Heart right ventricle (tissue), 16 donors: Measurements from ENCODE around the gene PSMC5. TPM values are rescaled to one million over a fixed set of nuclear protein-coding genes. Genes with fewer than 3 reads are reported as not detected.

Experiments
- ATAC-seq, 8 donors: fragments of 200-7000 bp; cut with Tn5 transposase; one replicate each; pipeline ENCODE4 v1.9.1; 2020; ENCODE audit warnings: mild to moderate bottlenecking in 8 of 8, moderate library complexity in 8 of 8, moderate number of reproducible peaks in 1 of 8
- DNase-seq, 2 donors: peaks; one replicate each; pipeline ENCODE4 v3.0.0-alpha.2; 2020
- H3K27ac ChIP-seq, 10 donors: fragments of 200-600 bp; sonication (generic) in 2 of 10; one replicate each; pipeline versions ENCODE4 v1.5.0 to v1.8.0; 2020 to 2022; ENCODE audit warnings: mild to moderate bottlenecking in 3 of 10
- H3K27me3 ChIP-seq, 7 donors: fragments of 200-600 bp; one replicate each; pipeline ENCODE4 v1.8.0; 2021 to 2022; ENCODE audit warnings: mild to moderate bottlenecking in 2 of 7
- H3K36me3 ChIP-seq, 9 donors: fragments of 200-600 bp; sonication (generic) in 1 of 9; one replicate each; pipeline versions ENCODE4 v1.5.0 to v1.8.0; 2020 to 2022; ENCODE audit warnings: mild to moderate bottlenecking in 2 of 9
- H3K4me1 ChIP-seq, 9 donors: fragments of 200-600 bp; sonication (generic) in 1 of 9; one replicate each; pipeline versions ENCODE4 v1.5.0 to v1.8.0; 2020 to 2022; ENCODE audit warnings: mild to moderate bottlenecking in 4 of 9
- H3K4me3 ChIP-seq, 10 donors: fragments of 200-600 bp; sonication (generic) in 2 of 10; one replicate each; pipeline versions ENCODE4 v1.5.0 to v1.8.0; 2020 to 2022; ENCODE audit warnings: mild to moderate bottlenecking in 7 of 10, moderate library complexity in 2 of 10
- H3K9me3 ChIP-seq, 11 donors: fragments of 200-600 bp in 10 of 11; sonication (generic) in 2 of 11; one replicate each; pipeline versions ENCODE4 v1.5.0 to v1.8.0; 2013 to 2022; ENCODE audit warnings: mild to moderate bottlenecking in 2 of 11, control low read depth in 1 of 11, moderate library complexity in 1 of 11
- WGBS, 2 donors: extraction: QIAGEN DNeasy Blood & Tissue Kit; methylation state at CpG; one replicate each; pipeline ENCODE4 v1.1.7; 2013; ENCODE audit warnings: inconsistent platforms in 1 of 2; 5-methylcytosine and 5-hydroxymethylcytosine counted together
- intact Hi-C, 10 donors: fragments of 100-400 bp; cut with DNase I; formaldehyde crosslinking; loops; one replicate each; pipeline versions ENCODE4 v1.11.1 to v1.14.2; 2022
- polyA plus RNA-seq, 2 donors: library from polyadenylated mRNA; stranded (reverse); fragments of 200-250 nt; gene quantifications; one replicate each; pipeline ENCODE4 v1.2.3, GENCODE V29; 2013
- total RNA-seq, 10 donors: library from RNA; stranded (reverse); fragmentation: NEBNext Ultra II Directional in 3 of 10; extraction: Animal tissue kit (Norgen Biotek cat#: 25700) in 3 of 10; gene quantifications; one replicate each; pipeline versions ENCODE4 v1.2.1 to v1.2.4, GENCODE V29; 2021 to 2023
- TF ChIP-seq, protein P1 (sequence below), 9 donors: fragments of 200-600 bp; sonication (generic) in 2 of 9; IDR thresholded peaks; one replicate each; pipeline versions ENCODE4 v1.5.0 to v1.8.0; 2021 to 2022; ENCODE audit warnings: antibody characterized with exemption in 9 of 9, mild to moderate bottlenecking in 5 of 9, moderate library complexity in 1 of 9
- donor health status: Arrhythmogenic right ventricular cardiomyopathy.
- donor health status: ischemic (EF 13 %, LVEDD 7.1; RV severe dilation, severe dysfunction).
- donor health status: healthy with polysubstance abuse.
- donor health status: DM: no; HTN: yes; CAD: no.
- donor health status: DM: no; HTN: no; CAD: no.
- donor health status: ischemic (EF 25% LVEDD 6.9; RV normal size, moderate dysfunction).
- donor health status: ischemic (EF 25% LVEDD 5.7; RV mildly dilated, moderate dysfunction).
- donor health status: healthy.
- donor health status: DM: yes; HTN: yes; CAD: no.
- donor health status: Ischemic cardiomyopathy.
- donor health status: ischemic (EF 35%, LVEDD 5.7; RV mildly dilated, moderate dysfunction).
- donor health status: nonischemic (EF 11% LVEDD 7.7; RV severe dilation, severe dysfunction).
- donor health status: DM: yes; HTN: yes; CAD: no.
- donor health status: PGD.
- donor health status: ischemic (EF 29% LVEDD 5.4; RV normal size, mild dysfunction).
- donor health status: nonischemic (EF 23%, LVEDD 6.1; RV moderate dilation, normal function).

The PSMC5 gene
- total and polyA plus RNA-seq, 12 donors, result 92.9 to 228 (median 122) TPM

DNA sequence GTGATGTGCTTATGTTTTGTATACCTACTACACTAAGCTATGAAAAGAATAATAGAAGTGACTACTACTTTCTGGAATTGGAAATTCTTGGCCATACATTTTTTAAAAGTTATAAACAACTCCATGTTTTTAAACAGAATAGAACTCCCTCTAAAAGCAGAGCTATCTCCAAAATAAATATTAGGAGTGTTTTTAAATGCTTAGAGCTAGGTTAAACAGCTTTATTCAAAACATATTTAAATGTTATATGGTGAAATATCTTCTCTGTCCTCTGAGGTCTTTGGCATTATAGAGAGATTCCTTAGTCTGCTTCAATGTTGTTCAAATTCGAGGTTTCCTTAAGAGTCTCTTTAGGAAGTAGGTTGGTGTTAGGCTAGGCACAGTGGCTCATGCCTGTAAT, 22.9 kb upstream of the PSMC5 start:
- intact Hi-C loops, result no loop called here

GRCh38 chr17:63805591-63805990, 21.6 kb upstream of the PSMC5 start:
- Histone ChIP-seq H3K4me3 (no peak overlapping the region), H3K9me3 (no peaks in the 10 kb centered on the region), H3K36me3 (peaks cover 0 to 100% (median 92%) of the 10 kb centered on the region in 9 donors), H3K27ac (no peak overlapping the region), H3K27me3 (no peaks in the 10 kb centered on the region), H3K4me1 (no peaks in the 10 kb centered on the region)
- intact Hi-C loops, result no loop called here
- 62 to 63% methylated on average over 2 of the region's 2 CpGs for WGBS, 2 donors
- DNase-seq (no peak), ATAC-seq (no peak)
- TF ChIP-seq, protein P1, sequence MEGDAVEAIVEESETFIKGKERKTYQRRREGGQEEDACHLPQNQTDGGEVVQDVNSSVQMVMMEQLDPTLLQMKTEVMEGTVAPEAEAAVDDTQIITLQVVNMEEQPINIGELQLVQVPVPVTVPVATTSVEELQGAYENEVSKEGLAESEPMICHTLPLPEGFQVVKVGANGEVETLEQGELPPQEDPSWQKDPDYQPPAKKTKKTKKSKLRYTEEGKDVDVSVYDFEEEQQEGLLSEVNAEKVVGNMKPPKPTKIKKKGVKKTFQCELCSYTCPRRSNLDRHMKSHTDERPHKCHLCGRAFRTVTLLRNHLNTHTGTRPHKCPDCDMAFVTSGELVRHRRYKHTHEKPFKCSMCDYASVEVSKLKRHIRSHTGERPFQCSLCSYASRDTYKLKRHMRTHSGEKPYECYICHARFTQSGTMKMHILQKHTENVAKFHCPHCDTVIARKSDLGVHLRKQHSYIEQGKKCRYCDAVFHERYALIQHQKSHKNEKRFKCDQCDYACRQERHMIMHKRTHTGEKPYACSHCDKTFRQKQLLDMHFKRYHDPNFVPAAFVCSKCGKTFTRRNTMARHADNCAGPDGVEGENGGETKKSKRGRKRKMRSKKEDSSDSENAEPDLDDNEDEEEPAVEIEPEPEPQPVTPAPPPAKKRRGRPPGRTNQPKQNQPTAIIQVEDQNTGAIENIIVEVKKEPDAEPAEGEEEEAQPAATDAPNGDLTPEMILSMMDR (IDR thresholded peaks at IDR 0.05), result no peak

More for the DNA sequence above, 22.9 kb upstream of the PSMC5 start:
- DNase-seq, result no peak
- no peaks in the 10 kb centered on the region for H3K9me3 ChIP-seq
- no peaks in the 10 kb centered on the region for H3K27me3 ChIP-seq
- WGBS, 2 donors, result 94 to 100% methylated on average over 1 of the region's 1 CpG
- H3K27ac ChIP-seq, result no peak overlapping the region
- TF ChIP-seq, protein P1 (IDR thresholded peaks at IDR 0.05), result no peak
- no peak overlapping the region for H3K4me3 ChIP-seq
- ATAC-seq, result no peak
- no peaks in the 10 kb centered on the region for H3K4me1 ChIP-seq
- H3K36me3 ChIP-seq, result peaks cover 0 to 100% (median 92%) of the 10 kb centered on the region in 9 donors

- TF ChIP-seq, protein P1 (IDR thresholded peaks at IDR 0.05), result no peak
- intact Hi-C loops, result no loop called here
- DNase-seq (no peak), ATAC-seq (no peak)
- no peak overlapping the region for H3K4me3 ChIP-seq
- no peak overlapping the region for H3K27ac ChIP-seq
- no peaks in the 10 kb centered on the region for H3K4me1 ChIP-seq
- 92 to 94% methylated on average over 9 of the region's 9 CpGs for WGBS, 2 donors
- no peaks in the 10 kb centered on the region for H3K27me3 ChIP-seq
- H3K9me3 ChIP-seq, result no peaks in the 10 kb centered on the region
- H3K36me3 ChIP-seq, result peaks cover 11 to 100% (median 95%) of the 10 kb centered on the region in 9 donors
Observed at GRCh38 chr17:63809970-63810369, 17.3 kb upstream of the PSMC5 start.

- DNase-seq (no peak), ATAC-seq (no peak)
- TF ChIP-seq, protein P1 (IDR thresholded peaks at IDR 0.05), result no peak
- intact Hi-C loops, result loop anchor here in 1 of 10 donors (5.0 kb wide), 1 partner anchor 39 kb away; no protein-coding TSS in a partner anchor
- Histone ChIP-seq H3K4me3 (no peak overlapping the region), H3K9me3 (no peaks in the 10 kb centered on the region), H3K27ac (no peak overlapping the region), H3K36me3 (peaks cover 12 to 100% (median 95%) of the 10 kb centered on the region in 9 donors), H3K4me1 (peaks cover 0 to 14% (median 7%) of the 10 kb centered on the region in 9 donors), H3K27me3 (no peaks in the 10 kb centered on the region)
- WGBS, 2 donors, result 85 to 91% methylated on average over 2 of the region's 2 CpGs
Observed at GRCh38 chr17:63816123-63816522, 11.1 kb upstream of the PSMC5 start.
